ENCODE results near the gene FUT1. TPM values are rescaled to one million over a fixed set of nuclear protein-coding genes. Genes with fewer than 3 reads are reported as not detected.

Gene FUT1
- total and polyA plus RNA-seq, 2 donors (not counting 3 experiments of a cell fraction or from before 2014, with no cell fraction given) = 1.9 to 4.8 TPM

- Histone ChIP-seq H3K27me3 (ENCODE audit: control insufficient read depth in 2 of 2, insufficient read depth in 2 of 2, low read length in 2 of 2) (no peaks in the 10 kb centered on the region), H3K9ac (replicated peaks; ENCODE audit: extremely low read depth, insufficient read depth, low read length) (no peak overlapping the region), H4K20me1 (replicated peaks; ENCODE audit: control insufficient read depth, extremely low read depth, insufficient read depth, low read length) (no peaks in the 10 kb centered on the region), H3K4me1 (ENCODE audit: control insufficient read depth, extremely low read depth, insufficient read depth, low read length) (peaks cover 33% of the 10 kb centered on the region), H3K4me3 (replicated peaks in 1 of 3; ENCODE audit: insufficient read depth in 1 of 3, low read depth in 1 of 3, low read length in 3 of 3) (no peak overlapping the region), H2AFZ (ENCODE audit: low read depth, low read length) (no peak overlapping the region), H3K27ac (ENCODE audit: insufficient read depth, low read depth, low read length) (peak overlapping the region; percentile 97), H3K9me3 (replicated peaks; ENCODE audit: control insufficient read depth, insufficient read depth, low read length) (no peaks in the 10 kb centered on the region), H3K4me2 (ENCODE audit: insufficient read depth, low read length) (no peak overlapping the region), H3K79me2 (ENCODE audit: control insufficient read depth, insufficient read depth, low read length) (peaks cover 4% of the 10 kb centered on the region), H3K36me3 (ENCODE audit: control insufficient read depth in 2 of 2, extremely low read depth in 1 of 2, insufficient read depth in 2 of 2, low read length in 2 of 2) (peaks cover 10 to 29% of the 10 kb centered on the region in 2 experiments), H3K9me1 (replicated peaks; ENCODE audit: control insufficient read depth, extremely low read depth, insufficient read depth, low read length) (no peaks in the 10 kb centered on the region)
- peak; percentile 50 for DNase-seq (ENCODE audit: low read depth, low spot score)
- dilution Hi-C loops (cut with MboI; ENCODE audit: extremely low pct_ligation_motif_present, low sequenced_read_pairs) (no loop called here), intact Hi-C loops (cut with micrococcal nuclease) (no loop called here)
- no peak for TF ChIP-seq GATA2 (IDR thresholded peaks at IDR 0.05; ENCODE audit: insufficient read depth, insufficient read length, low read depth, low read length)
- no peak for TF ChIP-seq MYC (IDR thresholded peaks at IDR 0.05; ENCODE audit: low read depth, low read length)
- TF ChIP-seq JUN (IDR thresholded peaks at IDR 0.05; ENCODE audit: borderline replicate concordance, insufficient read depth, insufficient read length, low read depth) = peak; percentile 70
- TF ChIP-seq EZH2 (IDR thresholded peaks at IDR 0.05; ENCODE audit: borderline replicate concordance, low read depth, low read length, severe bottlenecking) = no peak
- TF ChIP-seq, protein P1, sequence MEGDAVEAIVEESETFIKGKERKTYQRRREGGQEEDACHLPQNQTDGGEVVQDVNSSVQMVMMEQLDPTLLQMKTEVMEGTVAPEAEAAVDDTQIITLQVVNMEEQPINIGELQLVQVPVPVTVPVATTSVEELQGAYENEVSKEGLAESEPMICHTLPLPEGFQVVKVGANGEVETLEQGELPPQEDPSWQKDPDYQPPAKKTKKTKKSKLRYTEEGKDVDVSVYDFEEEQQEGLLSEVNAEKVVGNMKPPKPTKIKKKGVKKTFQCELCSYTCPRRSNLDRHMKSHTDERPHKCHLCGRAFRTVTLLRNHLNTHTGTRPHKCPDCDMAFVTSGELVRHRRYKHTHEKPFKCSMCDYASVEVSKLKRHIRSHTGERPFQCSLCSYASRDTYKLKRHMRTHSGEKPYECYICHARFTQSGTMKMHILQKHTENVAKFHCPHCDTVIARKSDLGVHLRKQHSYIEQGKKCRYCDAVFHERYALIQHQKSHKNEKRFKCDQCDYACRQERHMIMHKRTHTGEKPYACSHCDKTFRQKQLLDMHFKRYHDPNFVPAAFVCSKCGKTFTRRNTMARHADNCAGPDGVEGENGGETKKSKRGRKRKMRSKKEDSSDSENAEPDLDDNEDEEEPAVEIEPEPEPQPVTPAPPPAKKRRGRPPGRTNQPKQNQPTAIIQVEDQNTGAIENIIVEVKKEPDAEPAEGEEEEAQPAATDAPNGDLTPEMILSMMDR (IDR thresholded peaks at IDR 0.05; ENCODE audit: extremely low read depth in 1 of 2, insufficient read depth in 1 of 2, low read depth in 1 of 2, low read length in 2 of 2) = no peak
- peak; percentile 32 for TF ChIP-seq POLR2AphosphoS5 (IDR thresholded peaks at IDR 0.05; ENCODE audit: insufficient read depth, low read depth, low read length)
- TF ChIP-seq, protein P2, sequence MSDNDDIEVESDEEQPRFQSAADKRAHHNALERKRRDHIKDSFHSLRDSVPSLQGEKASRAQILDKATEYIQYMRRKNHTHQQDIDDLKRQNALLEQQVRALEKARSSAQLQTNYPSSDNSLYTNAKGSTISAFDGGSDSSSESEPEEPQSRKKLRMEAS (IDR thresholded peaks at IDR 0.05; ENCODE audit: insufficient read depth, insufficient read length) = no peak
- TF ChIP-seq FOS (IDR thresholded peaks at IDR 0.05; ENCODE audit: borderline replicate concordance, insufficient read depth, low read length) = peak; percentile 11
- TF ChIP-seq POLR2A (IDR thresholded peaks at IDR 0.05; ENCODE audit: low read depth, low read length) = no peak
- ChIA-PET CTCF (interaction anchor here (1.0 to 2.4 kb wide), 3 partner anchors 12 to 80 kb away, joined by 3 to 11 read pairs (median 10); partner anchors contain the start of gene CA11), POLR2A (no interaction called here)
- BruUV-seq (replicated peaks) = no TSS peak
- FAIRE-seq = peak; percentile 94
These were observed 25.9 kb downstream of the FUT1 start for GRCh38 chr19:48726556-48726955.
